ENCODE data around the gene ZBTB16.
A peak's percentile ranks its signal among the peaks of the same experiment; 100 is the strongest.

Gene ZBTB16

DNA sequence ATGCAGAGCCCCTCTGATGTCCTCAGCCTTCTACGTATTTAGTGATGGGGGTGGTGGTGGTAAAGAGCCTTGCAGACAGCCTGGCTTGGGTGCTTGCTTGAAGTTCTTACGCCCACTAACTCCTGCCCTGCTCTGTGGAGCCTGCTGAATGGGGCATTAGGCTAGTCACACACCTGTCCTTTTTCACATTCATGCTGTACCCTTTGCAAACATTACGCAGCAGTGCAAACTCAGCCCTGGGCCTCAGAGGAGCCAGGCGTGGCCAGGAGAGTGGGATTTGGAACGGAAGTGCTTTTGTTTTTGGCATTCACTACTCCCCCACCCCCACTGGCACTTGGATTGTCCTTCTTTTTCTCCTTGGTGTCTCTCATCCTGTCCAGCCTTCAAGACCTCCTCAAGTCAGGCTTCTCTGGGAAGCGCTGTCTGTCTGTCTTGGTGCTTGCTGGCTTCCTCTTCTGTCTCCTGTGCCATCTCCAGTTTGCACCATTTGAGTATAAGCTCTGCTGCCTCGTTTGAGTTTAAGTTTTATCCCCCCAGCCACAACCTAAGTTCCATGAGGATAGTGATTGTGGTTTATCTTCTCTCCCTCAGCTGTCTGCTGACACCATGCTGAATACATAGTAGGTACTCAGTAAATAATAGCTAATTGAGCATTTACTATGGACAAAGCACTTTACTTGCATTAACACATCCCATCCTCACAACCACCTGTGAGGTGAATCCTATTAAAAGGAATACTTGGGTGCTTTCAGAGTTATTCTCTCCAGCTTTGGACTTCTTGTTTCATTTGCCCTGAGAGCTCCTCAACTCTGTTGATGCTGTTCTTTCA, 26.7 kb downstream of the ZBTB16 start:
- DNase-seq: no peak

DNA sequence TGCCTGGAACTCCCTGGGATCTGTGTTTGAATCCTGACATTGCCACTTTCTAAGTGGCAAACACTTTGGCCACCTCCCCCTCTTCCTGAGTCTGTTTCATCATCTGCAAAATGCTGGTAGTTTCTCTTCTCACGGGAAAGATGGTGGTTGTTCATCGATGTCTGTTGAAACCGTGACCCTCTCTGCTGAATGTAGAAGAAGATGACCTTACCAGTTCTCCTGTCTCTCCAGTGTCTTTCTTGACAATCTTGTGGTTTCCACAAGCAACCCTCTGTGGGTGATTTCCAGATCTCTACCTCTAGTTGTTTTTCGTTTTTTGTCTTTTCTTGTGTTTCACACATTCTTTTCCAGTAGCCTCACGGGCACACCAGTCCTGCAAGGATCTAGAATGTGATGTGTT, 27.5 kb downstream of the ZBTB16 start:
- DNase-seq: peak; percentile 21

- DNase-seq: no peak
Measured at GRCh38 chr11:114088216-114088615, 28.7 kb downstream of the ZBTB16 start.

- no peak for DNase-seq
Measured at GRCh38 chr11:114088836-114089235, 29.3 kb downstream of the ZBTB16 start.

DNA sequence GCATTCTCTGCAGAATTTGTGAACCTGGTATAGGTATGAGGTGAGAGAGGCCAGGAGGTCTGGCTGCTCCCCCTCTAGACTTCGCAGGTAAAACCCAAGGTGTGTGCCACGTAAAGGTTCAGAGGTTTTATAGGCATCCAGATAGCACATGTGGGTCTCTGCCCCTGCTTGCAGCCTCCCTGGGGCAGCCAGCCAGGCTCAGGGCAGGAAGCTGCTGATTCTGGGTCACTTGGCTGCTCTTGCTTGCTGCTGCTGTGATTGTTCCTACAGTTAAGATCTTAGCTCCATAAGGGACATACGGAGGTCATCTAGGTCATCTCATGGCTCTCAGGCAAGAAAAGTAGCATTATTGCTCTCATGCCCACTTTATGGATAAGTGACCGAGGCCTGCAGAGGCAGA, 30.2 kb downstream of the ZBTB16 start:
- DNase-seq: no peak

GRCh38 chr11:114090225-114090910, 30.9 kb downstream of the ZBTB16 start:
- DNase-seq: no peak

GRCh38 chr11:114090976-114091375, 31.5 kb downstream of the ZBTB16 start:
- DNase-seq: no peak

DNA sequence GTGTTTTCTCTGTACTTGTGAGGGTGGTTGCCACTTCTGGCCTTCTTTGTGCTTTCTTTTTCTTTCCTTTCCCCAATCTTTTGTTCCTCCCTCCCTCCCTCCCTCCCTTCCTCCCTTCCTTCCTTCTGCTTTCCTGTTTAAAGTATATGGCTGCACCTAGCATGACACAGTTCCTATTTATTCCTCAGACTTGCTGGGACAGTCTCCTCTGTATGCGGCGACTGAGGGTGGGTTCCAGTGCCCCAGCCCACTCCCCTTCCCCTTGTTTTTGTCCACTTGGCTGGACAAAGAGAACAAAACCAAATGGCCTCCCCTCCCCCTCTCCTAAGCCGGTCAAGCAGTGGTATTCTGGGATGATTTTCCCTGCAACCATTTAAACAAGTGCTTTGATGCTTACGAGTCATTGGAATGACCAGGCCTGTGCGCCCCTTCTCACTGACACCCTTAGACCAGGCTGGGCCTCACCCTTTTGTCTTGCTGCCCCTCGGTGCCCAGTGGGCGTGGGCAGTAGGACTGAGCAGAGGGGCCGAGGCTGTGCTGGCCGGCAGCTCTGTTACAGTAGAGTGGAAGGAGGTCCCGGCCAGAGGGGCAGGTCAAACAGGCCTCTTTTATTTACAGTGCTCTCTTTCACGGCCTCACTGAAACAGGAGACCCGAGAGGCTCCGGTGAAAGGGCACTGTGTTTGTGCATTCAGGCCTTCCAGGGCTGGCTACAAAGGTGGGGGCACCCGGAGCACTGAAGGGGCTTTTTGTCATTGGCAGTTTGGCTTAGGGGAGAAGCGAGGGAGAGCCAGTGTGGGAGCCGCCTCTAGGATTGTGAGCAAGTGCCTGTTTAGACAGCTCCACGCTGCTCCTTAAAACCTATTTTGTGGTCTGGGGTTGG, 32.2 kb downstream of the ZBTB16 start:
- no peak for DNase-seq

DNA sequence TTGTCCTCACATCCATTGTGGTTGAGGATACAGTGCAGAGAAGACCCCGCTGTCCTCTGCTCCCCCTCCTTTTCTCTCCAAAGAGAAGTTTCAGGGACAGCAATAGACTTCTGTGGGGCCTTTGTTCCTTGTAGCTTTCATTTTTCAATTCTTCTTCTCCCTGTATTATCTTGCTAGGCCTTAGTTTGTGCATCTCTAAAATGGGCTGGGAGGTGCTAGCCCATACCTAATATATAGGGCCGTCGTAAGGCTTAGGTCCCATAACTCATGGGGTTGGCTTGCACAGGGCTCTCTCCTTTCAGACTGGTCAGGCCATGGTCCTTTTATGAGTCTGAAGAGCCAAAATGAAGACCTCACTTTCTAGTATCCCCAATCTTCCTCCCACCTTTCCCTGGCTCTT, 33.0 kb downstream of the ZBTB16 start:
- no peak for DNase-seq

GRCh38 chr11:114092953-114093352, 33.4 kb downstream of the ZBTB16 start:
- no peak for DNase-seq

DNA sequence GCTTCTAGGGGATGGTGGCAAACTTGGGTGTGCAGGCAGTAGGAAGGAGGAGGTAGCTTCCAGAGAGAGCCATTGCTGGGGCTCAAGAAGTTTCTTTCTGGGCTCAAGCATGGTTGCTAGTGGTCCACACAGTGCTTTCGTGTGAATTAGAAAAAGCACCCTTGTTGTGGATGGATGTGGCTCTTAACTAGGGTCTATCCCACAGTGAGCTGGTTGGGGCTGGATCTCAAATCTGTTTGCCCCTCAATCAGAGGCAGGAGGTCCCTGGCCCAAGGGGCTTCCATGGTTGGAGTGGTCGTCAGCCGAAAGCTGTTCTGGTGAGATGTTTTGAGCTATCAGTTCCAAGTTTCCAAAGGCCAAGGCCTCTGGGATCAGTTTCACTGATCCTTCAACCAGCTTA, 35.0 kb downstream of the ZBTB16 start:
- DNase-seq: no peak

DNA sequence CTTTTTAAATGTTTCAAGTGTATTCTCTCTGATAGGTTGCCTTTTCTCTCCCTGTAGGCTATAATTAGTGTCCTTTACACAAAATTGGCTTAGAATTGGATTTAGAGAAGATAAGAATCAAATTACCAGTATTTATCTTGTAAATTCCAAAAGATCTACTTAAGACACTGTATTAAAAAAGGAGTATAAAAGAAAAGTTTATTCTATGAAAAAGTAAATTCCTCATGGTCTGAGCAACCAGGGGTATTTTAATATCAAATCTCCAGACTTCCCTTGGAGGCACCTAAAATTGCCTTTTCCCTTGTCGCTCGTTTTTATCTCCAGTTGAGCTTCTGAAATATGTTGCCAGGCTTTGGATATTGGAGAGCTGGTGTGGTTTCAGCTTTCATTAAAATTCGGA, 36.4 kb downstream of the ZBTB16 start:
- no peak for DNase-seq

- DNase-seq: no peak
Measured at GRCh38 chr11:114097832-114098231, 38.3 kb downstream of the ZBTB16 start.

DNA sequence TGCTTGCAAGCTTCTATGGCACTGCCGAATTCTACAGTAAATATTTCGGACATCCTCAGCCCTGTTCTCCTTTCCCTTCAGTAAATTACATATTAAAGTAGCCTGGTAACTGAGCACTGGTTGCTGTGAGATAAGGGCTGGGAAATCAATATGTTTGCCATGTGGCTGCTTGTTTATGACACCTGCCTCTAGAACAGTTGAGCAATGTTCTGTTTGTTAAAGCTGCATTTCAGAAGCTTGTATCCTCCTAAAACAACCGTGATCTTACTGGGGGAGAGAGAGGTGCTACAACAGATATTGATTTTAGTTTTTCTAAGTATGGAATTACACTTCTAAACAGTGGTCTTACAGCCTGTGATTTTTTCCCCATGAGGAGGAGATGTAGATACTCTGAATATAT, 39.4 kb downstream of the ZBTB16 start:
- no peak for DNase-seq

DNA sequence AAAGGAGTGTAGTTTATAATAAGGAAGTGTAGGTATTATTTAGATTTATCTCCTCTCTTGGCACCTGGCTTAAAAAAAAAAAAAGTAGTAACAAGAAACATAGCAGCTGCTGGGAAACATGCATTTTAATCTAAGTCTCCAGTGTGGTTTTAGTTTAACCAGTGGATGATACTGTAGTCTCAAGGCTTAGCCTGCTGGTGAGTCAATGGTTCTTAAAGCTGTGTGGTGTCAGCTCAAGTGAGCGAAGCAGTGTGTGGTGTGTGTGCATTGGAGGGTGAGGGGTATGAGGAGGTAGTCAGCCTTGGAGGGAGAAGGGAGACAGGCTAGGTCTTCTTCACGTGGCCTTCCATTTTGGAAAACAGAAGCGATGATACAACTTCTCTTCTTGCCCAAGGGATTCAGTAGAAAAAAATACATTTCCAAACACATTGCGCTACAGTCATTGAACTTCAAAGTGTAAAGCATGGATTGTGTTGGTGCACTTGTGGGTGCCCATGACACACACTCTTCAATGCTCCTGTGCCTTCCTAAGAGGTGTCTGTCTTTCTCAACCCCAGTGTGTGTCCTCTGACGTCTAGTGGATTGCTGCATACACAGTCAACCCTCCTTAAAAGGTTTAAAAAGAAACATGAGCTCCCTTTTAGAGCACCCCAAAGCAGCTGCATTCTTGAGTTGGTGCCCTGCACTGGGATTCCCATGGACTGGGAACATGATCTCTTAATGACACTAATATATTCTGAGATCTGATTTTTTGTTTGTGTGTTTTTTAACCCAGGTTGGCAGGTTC, 40.1 kb downstream of the ZBTB16 start:
- no peak for DNase-seq

- DNase-seq: no peak
Measured at GRCh38 chr11:114102993-114103896, 43.7 kb downstream of the ZBTB16 start.

DNA sequence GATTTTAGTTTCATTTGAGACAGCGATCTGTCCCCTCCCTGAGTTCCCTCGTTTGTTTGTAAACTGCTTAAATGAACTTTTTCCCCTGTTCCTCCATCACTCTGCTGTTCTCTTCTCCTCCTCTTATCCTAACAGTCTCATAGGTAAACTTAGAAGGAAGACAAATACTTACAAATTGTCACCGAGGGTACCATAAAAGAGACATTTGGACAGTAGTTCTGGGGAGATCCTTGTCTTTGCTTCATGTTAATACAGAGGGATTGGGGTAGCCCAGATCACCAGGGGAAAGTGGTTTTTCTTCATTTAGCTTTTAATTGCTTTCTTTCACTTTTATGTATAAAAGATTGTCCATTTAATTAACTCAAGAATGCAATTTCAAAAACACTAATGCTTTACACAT, 46.1 kb downstream of the ZBTB16 start:
- DNase-seq: no peak

GRCh38 chr11:114106047-114106446, 46.5 kb downstream of the ZBTB16 start:
- DNase-seq: no peak

DNA sequence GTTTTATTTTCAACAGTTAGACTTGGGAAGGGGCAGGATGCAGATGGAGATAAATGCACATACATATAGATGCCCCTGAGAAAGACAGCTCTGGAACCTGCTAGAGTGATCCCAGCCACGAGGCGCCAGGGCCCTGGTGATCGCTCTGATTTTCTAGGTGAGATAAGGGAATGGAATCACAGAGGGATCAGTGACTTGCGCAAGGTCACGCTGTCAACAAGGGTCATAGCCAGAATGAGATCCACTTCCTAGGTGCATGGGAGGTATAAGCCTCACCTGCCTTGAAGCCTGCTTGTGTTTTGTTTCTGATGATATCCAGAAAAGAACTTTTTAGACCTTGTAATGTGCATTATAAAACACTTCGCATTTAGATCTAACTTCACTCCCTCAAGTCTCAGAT, 47.5 kb downstream of the ZBTB16 start:
- no peak for DNase-seq

GRCh38 chr11:114108501-114109205, 49.1 kb downstream of the ZBTB16 start:
- DNase-seq: no peak

Data from NK-92 treated with Interleukin-12 subunit alpha and Interleukin-12 subunit beta, amount 100 ng/mL, for 24 hours (cell line).